Raji (cell line): ENCODE data around the gene NUTF2.

Experiments used
- POLR2A ChIP-seq: IDR thresholded peaks from 2 replicates; pipeline ENCODE4 v1.6.1; 2011; ENCODE audit warnings: low read depth, low read length, control low read depth; ENCODE audit not compliant: insufficient read depth

The NUTF2 gene

DNA sequence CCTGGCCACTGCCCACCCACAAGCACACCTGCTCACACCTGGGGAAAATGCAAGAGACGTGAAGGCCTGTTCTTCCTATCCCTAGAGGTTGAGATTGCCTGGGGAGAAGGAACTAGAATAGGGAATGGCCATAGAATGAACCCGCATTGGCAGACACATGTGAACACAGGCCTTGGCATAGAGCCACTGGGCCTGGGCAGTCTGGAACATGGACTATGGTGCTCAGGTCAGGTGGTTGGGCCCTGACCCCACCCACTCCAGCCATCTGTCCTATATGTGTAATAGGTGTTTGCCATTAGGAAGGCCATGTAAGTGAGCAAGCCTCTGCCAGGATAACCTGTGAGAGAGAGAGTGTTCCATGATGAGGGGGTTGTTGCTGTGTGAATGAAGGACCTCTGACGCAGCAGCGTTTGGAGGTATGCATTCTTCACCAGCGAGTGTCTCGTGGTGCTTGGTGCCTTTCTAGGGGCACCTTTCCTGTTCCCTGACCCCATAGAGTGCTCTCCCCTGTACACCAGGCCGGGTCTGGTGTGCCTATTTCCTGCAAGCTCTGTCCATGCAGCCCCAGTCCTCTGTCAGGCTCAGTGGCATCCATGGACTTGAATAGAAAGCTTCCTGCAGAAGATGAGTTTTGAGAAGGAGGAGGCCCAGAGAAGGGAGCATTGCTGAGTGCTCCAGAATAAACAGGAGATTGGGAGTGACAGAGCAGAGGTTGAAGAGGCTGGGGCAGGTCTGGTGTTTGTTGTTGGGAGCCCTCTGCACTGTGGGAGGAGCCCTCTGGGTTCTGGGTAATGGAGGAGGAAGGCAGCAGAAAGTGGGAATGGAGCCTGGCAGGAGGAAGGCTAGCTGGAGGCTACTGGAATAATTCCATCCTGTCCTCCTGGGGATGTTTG, 69.3 kb downstream of the NUTF2 start:
- no peak for TF ChIP-seq POLR2A

DNA sequence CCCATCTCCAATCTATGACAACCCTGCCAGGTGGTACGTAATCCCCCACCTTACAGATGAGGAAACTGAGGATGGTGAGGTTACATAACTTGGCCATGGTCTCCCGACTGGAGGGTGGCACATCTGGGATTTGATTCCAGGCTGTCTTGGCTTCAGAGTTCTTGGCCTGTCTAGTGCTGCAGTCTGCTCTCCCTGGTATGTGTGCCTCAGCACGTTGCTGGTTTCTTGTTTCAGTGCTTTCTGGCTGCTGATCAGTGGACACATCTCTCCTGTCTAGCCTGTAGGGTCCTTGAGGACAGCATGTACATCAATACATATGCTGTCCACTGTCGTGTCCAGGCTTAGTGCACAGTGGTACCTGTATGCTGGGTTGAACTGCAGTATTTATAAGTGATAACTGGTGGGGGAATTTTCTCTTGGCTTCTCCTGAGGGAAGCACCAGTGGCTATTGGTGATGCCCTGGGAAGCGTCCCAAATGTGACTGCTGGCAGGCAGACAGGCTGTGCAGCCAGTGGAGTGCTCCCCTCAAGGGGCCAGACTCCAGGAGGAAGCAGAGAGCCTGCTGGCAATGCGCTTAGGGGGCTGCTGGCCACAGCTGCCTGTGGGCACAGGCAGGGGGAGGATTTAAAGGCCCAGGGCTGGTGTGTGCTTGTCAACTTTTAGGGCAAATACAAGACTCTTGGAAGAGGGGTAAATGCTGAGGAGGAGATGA, 70.6 kb downstream of the NUTF2 start:
- no peak for TF ChIP-seq POLR2A

DNA sequence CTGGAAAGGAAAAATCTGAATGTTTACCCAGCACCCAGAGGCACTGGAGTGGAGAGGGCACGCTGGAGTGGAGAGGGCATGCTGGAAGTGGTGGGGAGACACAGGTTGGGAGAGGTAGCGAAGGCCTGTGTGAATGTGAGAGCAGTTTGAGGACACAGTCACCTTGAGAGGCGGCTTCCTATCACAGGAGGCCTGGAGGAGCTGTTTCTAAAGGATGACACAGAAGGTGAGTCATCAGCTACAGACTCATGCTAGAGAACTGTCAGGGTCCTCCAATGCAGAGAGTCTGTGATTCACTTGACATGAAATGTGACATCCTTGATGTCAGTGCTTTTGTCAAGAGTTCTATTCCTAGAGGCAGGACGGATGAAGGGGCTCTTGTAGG, 71.1 kb downstream of the NUTF2 start:
- no peak for TF ChIP-seq POLR2A

DNA sequence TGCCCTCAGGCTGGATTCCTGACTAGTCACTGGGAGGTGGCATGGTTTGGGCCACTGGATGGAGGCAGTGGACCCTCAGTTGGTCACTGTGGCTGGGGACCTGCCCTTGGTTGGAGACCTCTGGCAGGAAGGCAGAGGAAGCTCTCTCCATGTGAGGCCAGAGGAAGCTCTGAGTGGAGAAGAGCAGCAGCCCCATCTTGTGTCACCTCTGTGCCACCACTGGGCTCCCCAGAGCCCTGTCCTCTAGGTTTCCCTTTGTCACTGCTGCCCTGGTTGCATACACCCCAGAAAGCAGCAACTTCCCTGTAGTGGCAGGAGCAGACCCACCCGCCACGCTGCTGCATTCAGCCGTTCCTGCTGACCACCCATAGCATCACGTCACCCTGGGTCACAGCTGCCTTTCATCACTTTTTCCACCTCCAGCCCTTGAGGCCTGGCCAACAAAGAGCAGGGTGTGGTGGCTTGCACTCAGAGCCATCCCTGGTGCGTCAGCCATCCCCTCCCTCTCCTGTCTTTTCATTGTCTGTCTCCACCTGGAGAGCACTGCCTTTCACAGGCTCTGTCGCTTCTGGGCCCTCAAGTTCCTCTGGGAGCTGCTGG, 73.0 kb downstream of the NUTF2 start:
- TF ChIP-seq POLR2A: no peak
